GM19193 (cell line): ENCODE results near the gene MFN2.

Experiments used
- POLR2A ChIP-seq: IDR thresholded peaks from 4 replicates; pipeline ENCODE4 v1.6.1; 2011; ENCODE audit not compliant: insufficient read depth, insufficient read length; ENCODE audit errors: extremely low read depth

The MFN2 gene

DNA sequence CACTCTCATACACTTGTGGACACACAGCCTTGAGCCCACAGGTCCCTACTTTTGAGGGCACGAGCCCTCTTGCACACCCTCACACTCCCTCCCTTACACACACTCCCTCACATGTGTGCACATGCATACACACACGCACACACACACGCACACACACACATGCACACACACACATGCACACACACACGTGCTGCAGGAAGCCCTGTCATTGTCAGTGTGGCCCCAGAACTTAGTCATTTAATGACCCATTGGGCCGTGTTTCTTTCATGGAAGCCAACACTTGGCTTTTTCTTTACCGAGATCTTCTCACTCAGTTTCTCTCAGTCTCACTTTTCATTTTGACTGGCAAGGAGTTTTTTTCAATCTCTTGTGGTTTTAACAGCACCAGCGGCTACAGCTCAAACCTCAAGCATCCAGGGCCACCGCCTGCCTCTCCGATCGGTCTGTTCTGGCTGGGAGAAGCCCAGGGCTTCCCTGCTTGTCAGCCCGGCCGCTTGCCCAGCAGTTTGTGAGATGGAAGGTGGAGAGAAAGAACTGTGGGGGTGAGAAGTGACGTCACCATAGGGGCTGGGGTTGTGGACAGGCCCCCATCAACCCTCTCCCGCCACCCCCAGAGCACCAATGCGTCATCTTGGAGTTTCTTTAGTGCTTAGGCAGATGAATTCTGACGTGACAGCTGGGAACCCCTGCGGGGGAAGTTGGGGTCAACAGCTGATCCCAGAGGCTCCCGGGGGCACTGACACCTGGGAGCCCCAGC is 67.1 kb downstream of the MFN2 start:
- TF ChIP-seq POLR2A: peak; percentile 56

DNA sequence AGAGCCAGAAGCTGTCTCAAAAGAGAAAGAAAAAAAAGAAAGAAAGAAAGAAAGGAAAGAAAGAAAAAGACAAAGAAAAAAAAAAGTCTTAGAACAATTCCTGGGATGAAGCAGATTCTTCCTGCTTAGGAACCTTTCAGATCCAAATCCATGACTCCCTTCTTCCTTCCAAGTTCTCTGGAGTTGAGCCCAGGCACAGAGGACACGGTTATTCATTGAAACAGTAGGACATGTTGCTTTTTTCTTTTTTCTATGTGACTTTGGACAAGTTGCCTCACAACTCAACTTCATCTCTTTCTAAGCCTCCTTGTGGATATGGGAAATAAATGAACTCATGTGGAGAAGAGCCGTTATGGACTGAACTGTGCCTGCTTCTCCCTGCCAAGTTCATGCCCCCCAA is 68.1 kb downstream of the MFN2 start:
- no peak for TF ChIP-seq POLR2A

DNA sequence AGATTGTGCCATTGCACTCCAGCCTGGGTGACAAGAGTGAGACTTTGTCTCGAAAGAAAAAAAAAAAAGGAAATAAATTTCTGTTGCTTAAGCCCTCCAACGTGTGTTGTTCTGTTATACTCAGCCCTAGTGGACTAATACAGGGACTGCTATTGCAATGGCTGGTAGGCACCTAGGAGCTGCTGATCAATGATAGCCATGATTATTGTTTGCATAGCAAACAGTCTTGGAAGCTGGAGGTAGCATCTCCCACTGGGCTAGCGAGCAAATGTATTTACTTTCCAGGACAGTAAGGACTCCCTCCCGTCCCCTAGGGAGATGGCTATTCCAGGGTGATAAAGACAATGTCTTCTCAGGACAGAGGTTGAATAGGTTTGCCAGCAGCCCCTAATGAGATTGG is 69.4 kb downstream of the MFN2 start:
- TF ChIP-seq POLR2A: no peak

DNA sequence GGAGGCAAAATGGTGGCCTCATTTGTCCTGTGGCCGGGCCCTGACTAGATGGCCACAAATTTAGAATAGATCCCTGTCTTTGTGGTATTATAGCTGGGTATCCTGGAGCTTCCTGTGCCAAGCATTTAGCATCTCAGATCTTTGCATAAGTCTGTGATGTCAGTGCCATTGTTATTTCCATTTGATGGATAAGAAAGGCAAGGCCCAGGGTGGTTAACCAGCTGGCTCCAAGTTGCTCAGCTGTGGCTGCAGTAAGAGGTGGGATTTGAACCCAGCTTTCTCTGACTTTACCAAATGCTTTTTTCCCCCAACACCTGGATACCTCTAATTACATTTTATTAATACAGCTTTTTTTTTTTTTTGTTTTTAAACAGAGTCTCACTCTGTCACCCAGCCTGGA is 71.1 kb downstream of the MFN2 start:
- TF ChIP-seq POLR2A: no peak

DNA sequence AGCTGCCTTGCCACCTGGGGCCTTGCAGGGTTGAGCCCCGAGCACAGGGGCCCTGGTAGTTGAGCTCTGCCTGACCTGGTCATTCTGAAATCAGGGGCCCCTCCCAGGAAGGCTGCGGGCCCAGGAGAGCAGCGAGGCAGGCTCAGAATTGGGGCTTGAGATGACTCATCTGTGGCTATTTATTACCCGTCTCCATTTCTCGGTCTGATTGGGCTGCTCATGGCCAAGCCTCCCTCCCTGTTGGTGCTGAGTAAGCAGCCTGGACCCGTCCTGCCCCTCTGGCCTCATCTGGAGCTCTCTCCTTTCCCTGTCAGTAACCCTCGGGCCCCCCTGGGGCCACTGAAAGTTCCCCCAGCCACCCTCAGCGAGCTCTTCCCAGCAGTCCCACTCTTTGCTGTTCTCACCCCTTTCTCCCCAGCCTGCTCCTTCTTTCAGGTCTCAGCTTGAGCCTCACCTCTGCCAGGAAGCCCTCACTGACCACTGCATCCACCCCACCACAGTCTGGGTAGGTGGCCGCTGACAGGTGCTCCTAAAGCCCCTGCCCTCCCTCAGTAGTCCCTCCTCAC is 71.8 kb downstream of the MFN2 start:
- peak; percentile 51 for TF ChIP-seq POLR2A

DNA sequence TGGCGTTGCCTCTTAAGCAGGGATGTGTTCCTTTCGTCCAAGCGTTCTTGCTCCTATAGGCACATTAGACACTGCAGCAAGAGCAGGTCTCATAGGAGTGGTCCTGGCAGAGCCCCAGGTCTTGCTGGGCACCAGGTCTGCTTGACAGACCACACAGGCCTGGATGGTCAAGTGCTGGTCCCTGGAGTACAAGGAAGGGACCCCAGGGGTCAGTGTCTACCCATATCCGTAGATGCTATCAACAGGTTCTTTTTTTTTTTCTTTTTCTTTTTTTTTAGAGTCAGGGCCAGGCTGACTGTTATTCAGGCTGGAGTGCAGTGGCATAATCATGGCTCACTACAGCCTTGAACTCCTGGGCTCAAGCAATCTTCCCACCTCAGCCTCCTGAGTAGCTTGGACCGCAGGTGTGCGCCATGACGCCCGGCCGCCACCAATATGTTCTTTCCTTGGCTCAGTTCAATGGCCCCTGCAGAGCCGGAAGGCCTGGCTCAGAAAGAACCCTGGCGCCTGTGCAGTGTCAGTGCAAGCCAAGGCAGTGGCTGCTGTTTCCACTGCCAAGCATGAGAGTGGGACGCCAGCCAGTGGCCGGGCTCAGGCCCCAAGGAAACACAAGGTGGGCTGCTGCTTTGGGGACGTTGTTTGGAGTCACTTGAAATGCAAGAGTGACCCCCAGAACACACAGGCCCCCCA is 72.9 kb downstream of the MFN2 start:
- no peak for TF ChIP-seq POLR2A

DNA sequence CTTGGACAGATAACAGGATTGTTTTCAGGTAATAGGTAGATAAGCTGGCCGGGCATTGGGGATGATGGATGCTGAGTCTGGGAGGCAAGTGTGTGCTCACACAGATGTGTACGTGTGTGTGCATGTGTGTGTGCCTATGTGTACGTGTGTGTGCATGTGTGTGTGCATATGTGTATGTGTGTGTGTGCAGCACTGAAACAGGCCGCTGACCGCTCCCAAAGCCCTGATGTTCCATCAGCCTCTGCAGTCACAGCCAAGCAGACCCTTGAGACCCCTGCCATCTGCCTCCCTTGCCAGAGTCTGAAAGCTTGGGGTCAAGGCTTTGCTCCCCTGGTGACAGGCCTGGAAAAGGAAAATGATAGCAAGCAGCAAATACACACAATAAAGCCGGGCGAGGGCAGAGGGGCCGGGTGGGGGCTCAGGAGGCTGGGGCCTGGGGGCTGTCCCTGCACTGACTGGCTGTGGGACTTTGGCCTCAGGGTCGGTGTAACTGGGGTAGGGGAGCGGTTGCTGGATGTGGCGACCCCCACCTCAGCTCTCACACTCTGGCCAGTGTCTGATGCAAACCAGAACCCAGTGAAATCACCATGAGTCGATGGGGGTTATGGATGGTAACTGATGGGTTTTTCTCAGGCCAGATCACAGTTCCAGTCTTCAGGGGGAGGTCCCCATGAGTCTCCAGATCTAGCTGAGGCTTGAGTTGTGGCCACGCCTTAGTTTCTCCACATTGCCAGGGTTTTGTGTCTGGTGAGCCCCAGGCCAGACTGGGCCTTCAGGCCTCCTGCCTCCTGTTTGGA is 73.7 kb downstream of the MFN2 start:
- peak; percentile 40 for TF ChIP-seq POLR2A

DNA sequence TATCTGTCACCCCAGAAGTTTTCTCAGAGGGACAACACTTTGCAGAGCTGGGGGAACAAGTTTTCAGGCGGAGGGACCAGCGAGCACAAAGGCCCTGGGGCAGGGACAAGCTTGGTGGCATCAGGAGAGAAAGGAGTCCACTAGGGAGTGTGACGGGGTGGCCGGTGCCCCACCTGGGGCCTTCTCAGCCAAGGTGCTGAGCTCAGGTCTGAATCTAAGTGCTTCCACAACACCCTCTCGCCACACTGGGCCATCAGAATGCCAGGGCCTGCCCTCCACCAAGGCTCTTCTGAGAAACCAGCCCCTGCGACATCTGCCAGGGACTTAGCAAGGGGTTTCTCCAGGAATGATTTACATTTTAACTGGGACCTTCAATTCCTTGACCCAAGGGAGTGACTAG is 75.0 kb downstream of the MFN2 start:
- no peak for TF ChIP-seq POLR2A

DNA sequence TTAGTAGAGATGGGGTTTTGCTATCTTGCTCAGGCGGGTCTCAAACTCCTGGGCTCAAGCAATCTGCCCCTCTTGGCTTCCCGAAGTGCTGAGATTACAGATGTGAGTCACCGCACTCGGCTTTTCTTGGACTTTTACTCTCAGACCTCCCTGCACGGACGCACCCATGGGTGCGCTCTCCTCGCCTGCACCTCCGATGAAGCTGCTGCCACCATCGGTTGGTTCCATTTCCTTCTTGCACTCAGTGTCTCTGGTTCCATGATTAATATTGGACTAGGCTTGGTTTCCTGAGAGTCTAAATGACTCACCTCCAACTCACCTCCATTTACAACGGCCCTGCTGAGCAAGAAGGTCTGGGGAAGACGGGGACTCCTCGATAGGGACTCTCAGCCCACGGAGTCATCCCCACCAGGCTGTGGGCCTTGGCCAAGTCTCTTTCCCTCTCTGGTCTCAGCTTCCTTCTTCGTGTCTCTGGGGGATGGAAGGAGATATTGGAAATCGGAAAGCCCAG is 76.1 kb downstream of the MFN2 start:
- no peak for TF ChIP-seq POLR2A

DNA sequence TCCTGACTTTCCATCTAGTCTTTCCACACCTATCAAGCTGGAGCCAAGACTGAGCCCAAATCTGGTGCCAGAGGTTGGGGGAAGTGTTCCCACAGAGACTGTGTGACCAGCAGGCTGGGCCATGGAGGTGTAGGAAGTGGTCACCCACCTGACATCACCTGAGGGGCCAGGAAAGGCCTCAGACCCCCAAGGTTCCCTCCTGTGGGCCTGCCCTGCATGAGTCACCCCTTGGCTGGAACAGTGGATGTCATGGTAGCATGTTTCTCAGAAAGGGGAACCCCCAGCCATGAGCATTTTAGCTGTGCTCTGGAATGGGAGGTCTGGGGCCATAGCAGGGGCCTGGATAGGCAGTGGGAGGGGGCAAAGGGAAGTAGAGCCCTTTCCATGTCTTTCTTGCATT is 77.1 kb downstream of the MFN2 start:
- no peak for TF ChIP-seq POLR2A

DNA sequence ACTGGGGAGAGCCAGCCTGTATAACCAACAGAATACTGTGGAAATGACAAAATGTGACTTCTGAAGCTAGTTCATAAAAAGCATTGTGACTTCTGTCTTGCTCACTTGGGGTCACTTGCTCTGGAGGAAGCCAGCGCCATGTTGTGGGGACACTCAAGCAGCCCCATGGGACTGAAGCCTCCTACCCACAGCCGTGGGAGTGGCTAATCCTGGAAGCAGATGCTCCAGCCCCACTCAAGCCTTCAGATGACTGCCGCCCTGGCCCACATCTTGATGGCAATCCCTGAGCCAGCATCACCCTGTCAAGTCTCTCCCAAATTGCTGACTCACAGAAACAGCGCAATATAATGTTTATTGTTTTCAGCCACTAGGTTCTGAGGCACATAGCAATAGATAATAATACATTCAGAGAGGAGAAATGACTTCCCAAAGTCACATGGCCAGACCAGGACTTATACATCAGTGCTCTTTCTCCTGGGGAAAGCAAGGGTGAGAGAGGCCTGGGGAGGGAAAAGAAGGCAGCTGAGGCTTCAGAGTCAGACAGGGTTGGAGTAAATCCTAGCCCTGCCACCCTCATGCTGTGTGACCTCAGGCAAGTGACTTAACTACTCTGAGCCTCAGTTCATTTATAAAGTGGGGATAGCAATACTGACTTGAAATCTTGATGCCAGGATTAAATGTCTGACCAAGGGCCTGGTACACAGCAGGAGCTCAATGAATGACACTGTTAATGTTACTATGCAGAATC is 77.9 kb downstream of the MFN2 start:
- TF ChIP-seq POLR2A: no peak

DNA sequence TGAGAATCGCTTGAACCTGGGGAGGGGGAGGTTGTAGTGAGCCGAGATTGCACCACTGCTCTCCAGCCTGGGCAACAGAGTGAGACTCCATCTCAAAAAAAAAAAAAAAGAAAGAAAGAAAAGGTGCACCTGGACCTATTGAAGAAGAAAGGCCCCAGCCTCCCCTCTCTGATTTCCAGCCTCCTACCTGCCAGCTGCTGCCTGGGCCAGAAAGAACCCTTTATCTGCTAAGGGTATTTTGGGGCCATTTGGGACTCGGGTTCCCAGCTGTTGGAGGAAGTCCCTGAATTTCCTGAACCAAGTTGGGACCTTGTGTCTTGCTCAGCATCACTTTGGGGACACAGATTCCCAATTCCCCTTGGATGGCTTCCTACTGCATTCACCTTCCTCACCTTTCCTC is 79.0 kb downstream of the MFN2 start:
- no peak for TF ChIP-seq POLR2A

DNA sequence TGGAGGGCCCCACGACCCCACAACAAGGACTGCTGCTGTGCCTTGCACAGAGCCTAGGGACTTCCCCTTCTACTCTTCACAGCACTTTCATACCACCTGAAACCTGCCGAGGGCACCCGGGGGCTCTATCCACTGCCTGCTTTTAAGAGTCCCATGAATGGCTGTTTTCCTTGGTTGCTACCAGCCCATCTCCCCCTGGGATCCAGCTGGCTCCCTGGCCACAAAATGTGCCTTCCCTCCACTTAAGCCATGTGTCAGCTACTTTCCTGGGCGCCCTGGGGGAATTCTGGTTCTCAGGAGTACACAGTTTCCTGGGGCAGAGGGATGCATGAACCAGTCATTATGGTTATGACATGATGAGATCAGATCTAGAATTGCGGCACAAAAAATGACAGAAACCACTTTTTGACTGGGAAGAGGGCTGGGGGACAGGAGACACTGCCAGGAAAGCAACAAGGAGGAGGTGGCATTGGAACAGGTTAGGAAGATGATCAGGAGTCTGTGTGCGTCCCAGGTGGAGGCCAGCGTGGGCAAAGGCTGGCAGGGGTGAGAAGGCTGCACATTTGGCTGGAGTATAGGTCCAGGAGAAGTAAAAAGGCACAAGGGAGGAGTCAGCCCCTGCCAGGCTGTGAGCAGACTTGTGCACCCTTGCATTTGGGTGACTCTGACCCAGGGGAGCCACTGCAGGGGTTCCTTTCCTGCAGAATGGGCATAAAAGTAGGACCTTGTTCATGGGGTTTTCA is 79.6 kb downstream of the MFN2 start:
- no peak for TF ChIP-seq POLR2A

DNA sequence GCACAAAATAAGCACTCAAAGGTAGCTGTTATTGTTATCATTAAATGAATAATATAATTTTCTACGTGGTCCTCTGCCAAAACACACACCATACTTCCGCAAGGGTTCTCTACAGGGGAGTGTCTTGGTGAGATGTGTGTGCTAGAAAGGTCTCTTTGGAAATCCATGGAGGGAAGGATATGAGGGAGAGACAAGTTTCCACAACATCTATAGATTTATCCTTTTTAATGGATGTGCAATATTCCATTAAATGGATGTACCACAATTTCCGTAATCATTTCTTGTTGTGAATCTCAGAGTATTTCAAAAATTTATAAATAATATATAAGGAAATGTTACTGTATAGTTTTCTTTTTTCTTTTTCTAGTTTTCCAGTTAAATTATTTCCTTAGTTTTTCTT is 80.3 kb downstream of the MFN2 start:
- TF ChIP-seq POLR2A: no peak
